HG02973 (cell line): ENCODE data around the gene OLFML2B.
"Not testable (repeated sequence)": the region's sequence is repeated elsewhere in the genome, so short reads cannot be mapped to it uniquely, and the experiment has no call there.

Source experiments
- ATAC-seq: cut with Tn5 transposase; IDR thresholded peaks from one replicate; pipeline ENCODE4 v1.9.1; 2021; ENCODE audit warnings: moderate library complexity; ENCODE audit not compliant: unreplicated experiment

OLFML2B gene

DNA sequence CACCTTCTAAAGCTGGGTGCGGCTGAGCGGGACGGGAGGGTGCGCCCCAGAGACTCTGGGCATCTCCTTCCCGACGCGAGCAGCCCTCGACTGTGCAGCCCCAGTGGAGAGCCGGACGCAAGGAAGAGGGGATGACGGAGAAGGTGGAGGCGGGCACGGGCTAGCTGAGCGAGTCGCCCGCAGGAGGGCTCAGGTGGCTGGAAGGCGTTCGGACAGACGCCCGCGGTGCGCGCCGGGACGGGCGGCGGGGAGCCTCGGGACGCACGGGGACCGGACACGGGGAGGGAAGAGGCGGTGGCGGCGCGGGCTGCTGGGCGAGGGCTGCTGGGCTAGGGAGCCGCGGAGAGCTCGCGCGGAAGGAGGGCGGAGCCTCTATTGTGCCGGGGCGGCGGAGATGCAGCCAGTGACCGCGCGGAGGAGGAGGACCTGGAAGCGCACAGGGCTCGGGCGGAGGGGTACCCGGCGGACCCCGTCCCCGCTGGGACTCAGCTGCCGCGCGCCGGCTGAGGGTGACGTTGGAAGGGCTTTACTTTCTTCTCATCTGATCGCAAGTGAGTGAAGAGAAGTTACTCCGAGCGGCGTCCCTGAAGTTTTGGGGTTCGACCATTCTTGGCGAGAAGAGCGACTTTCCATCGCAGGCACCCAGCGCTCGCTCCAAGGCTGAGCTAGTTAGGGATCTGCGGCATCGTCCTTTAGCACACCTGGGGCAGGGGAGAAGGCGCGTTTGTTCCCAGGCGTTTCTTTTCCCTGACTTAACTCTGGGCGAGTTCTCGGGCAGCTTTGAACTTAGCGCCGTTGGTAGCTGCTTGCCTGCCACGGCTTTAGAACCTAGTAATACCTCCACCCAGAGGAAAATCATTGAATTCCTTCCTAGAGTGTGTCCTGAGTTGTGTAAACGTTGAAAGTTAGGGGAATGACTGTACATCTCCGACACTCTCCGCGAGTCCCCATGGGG lies at the start of gene OLFML2B:
OLFML2B (minus strand) TSS at position 323 of the 955 bp plus-strand sequence. CDS start 439 bp downstream, outside the sequence.
- no peak for ATAC-seq

DNA sequence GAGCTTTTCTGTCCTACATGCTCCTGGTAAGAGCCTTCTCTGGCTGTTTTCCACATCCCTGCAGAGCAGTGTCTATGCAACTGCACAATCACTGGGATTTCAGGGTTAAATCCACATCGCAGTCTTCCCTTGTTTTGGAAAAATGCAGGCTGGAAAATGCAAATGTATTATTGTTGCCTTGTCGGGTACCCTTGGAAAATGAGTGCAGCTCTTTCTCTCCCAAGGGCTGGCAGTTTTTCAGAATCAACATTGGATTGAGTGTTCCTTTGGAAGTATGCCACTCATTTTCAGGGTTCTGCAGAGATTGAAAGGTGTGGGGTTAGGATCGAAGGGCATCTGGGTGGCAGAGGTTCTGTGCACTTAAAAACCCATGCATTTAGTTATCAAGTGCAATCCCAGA lies 49.1 kb upstream of the OLFML2B start:
- ATAC-seq, result no peak

GRCh38 chr1:162070825-162071224 lies 47.2 kb upstream of the OLFML2B start:
- ATAC-seq, result no peak

- ATAC-seq, result no peak
These were observed 46.6 kb upstream of the OLFML2B start for GRCh38 chr1:162070094-162070748.

- ATAC-seq, result peak; percentile 96
These were observed 45.8 kb upstream of the OLFML2B start, which contains the start of gene NOS1AP for GRCh38 chr1:162069334-162070093. TSS of gene NOS1AP (plus strand) at chr1:162069691. CDS start at chr1:162070178, 487 bp downstream.

DNA sequence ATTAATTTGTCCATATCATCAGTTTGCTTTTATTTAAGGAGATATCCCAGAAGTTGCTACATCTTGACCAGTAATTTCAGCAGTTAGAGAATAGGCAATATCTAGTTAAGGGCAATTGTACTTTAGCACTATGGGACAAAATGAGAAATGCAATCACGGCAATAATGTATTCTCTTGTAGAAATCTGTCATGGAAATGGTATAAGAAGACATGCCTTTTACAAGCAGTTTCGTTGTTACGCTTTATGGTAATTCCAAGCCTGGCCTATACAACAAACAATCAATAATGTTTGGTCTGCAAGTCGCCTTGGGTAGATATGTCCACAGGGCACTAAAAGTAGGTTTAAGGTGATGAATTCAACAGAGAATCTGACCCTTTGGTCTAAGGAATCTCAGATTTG lies 44.6 kb upstream of the OLFML2B start:
- ATAC-seq, result no peak

DNA sequence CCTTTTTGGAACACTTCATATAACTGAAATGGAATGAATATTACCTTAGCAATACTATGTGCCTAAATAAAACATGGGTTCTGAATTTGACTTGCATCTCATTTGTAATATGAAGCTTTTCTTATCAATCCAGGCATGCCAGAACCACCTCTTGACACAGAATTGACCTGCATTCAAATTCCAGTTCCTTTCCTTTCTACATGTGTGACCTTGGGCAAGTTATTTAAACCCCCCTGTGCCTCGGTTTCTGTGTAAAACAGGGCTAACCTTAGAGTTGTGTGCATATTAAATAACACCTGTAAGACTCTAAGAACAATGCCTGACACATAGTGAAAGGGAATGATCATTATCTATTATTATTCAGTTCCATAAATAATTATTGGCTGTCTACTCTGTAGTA lies 43.8 kb upstream of the OLFML2B start:
- ATAC-seq, result no peak

GRCh38 chr1:162066836-162067235 lies 43.2 kb upstream of the OLFML2B start:
- ATAC-seq, result not testable (repeated sequence)

GRCh38 chr1:162065016-162065415 lies 41.3 kb upstream of the OLFML2B start:
- no peak for ATAC-seq

- ATAC-seq, result no peak
These were observed 38.9 kb upstream of the OLFML2B start for GRCh38 chr1:162062542-162063015.

DNA sequence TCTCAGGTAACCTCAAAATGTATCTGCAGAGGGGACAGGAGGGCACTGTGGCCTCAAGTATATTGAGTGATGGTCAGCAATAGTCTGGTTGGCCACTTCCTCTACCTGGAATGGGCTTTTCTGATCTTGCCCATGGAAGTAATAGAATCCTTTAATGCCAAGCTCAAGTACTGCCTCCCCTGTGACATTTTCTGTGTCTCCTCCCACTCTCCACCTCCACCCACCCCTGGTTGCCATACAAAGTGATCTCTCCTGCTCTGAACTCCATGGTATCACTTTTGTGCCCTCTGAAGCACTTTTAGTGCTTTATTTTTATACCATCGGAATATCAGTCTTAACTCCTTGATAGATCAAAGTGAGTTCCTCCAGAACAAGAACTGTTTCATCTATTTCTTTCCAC lies 36.6 kb upstream of the OLFML2B start:
- ATAC-seq, result no peak

- no peak for ATAC-seq
These were observed 36.1 kb upstream of the OLFML2B start for GRCh38 chr1:162059721-162060120.

GRCh38 chr1:162056579-162056978 lies 32.9 kb upstream of the OLFML2B start:
- ATAC-seq, result no peak

DNA sequence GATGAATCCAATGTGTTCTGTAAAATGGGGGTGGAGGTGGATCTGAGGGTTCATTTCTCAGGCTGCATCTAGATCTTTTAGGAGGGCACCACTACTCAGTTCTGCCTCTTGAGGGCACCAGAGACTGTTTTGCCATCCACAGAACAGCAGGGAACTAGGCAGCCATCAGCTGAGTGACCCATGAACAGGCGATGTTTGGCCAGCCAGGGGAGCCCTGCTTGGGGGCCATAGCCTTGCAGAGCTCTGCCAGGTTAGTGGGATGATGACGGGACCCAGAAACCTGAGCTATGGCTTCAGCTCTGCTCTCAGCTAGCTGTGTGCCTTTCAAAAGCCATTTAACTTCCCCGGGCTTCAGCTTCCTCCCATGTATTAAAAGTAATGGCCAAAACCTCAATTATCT lies 32.4 kb upstream of the OLFML2B start:
- no peak for ATAC-seq

DNA sequence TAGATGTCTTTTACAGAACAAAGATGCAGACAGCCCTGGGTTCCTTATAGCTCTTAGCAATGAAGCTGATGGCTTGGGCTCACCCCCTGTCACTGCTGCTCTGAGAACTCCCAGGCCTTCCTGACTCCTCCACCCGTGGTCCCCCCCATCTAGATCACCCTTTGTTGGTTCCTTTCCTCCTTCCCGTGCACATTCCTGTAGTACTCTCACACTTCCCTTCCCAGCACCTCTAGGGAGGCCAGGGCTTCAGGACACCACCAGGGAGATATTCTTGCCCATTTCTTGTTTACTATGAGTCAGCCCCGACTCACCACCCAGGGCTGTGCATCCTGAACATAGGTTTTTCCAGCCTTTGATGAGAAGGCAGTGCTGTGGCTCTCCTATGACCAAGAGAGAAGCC lies 31.4 kb upstream of the OLFML2B start:
- ATAC-seq, result no peak

DNA sequence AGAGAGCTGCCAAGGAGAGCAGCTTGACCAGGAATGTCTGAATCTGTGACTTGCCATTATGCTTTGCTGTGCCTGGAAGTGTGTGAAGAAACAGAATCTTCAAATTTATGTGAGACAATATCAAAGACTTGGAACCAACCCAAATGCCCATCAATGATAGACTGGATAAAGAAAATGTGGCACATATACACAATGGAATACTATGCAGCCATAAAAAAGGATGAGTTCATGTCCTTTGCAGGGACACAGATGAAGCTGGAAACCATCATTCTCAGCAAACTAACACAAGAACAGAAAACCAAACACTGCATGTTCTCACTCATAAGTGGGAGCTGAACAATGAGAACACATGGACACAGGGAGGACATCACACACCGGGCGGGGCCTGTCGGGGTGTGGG lies 30.3 kb upstream of the OLFML2B start:
- not testable (repeated sequence) for ATAC-seq

GRCh38 chr1:162046921-162047320 lies 23.3 kb upstream of the OLFML2B start:
- ATAC-seq, result no peak

- no peak for ATAC-seq
These were observed 18.7 kb upstream of the OLFML2B start for GRCh38 chr1:162042361-162042760.

DNA sequence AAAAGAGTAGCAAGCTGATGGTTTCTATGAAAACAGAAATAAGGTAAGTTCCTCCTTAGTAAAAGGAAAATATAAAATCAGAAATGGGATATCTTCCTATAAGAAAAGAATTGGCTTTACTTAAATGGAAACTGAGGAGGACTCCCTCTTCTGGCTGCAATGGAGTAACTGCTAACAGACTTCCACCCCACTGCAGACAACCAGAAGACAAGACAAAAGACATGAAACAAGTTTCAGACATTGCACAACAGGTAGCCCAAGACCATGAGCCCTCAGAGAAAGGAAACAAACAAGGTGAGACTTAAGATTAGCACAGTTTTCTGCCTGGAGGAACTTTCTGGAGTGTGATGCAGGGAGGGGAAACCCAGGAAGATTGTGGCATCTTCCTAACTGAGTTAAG lies 17.0 kb upstream of the OLFML2B start:
- no peak for ATAC-seq

DNA sequence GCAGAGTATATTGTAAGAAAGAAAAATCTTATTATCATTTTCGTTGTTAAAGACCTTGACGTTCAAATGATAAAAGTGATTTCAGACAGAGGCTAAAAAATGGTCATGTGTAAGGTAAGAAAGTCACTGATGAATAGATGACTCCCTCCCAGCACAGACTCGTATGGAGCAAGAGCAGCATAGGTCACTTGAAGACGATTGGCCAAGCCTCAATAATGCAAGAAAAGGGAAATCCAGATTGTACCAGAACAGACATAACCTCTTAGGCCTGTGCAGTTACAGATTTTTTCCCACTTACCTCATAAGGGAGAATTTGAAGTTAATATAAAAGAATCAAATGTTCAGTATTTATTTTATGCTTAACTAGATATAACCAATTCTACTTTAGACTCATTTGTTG lies 16.3 kb upstream of the OLFML2B start:
- no peak for ATAC-seq

DNA sequence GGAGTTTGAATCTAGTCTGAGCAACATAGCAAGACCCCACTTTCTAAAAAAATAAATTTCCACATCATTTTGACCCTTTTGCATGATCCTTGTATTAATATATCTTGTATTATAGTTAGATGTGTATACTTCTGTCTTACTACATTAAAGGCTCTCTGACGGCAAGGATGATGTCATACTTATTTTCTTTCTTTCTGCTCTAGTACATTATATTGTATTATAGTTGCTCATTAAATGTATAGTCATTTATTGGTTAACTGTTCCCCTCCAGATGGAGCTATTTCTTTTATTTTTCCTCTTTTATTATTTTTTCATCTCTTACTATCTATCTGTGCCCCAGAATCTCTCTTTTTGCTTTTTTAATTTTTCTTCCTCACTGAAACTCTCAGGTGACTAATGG lies 15.0 kb upstream of the OLFML2B start:
- ATAC-seq, result no peak
